Right lobe of liver (tissue), 6 donors: ENCODE data around the gene NRF1. TPM values are rescaled to one million over a fixed set of nuclear protein-coding genes. Genes with fewer than 3 reads are reported as not detected.

Source experiments
- ATAC-seq, 4 donors: fragments of 200-7000 bp; cut with Tn5 transposase; one replicate each; pipeline ENCODE4 v1.9.1; 2020; ENCODE audit warnings: mild to moderate bottlenecking in 4 of 4, moderate library complexity in 4 of 4
- DNase-seq, 3 donors: peaks; one replicate each; pipeline ENCODE4 v3.0.0-alpha.2; 2020
- H3K27ac ChIP-seq, 3 donors: fragments of 200-600 bp; one replicate each; pipeline ENCODE4 v1.8.0; 2022
- H3K27me3 ChIP-seq, 2 donors: fragments of 200-600 bp; one replicate each; pipeline ENCODE4 v1.8.0; 2022
- H3K36me3 ChIP-seq, 4 donors: fragments of 200-600 bp; sonication (generic) in 1 of 4; one replicate each; pipeline versions ENCODE4 v1.5.1 to v1.8.0; 2017 to 2022; ENCODE audit warnings: control low read depth in 1 of 4
- H3K4me1 ChIP-seq, 4 donors: fragments of 200-600 bp; sonication (generic) in 1 of 4; one replicate each; pipeline versions ENCODE4 v1.5.1 to v1.8.0; 2017 to 2022; ENCODE audit warnings: control low read depth in 1 of 4
- H3K4me3 ChIP-seq, 3 donors: fragments of 200-600 bp; one replicate each; pipeline ENCODE4 v1.8.0; 2022
- H3K9me3 ChIP-seq, 4 donors: fragments of 200-600 bp; sonication (generic) in 1 of 4; one replicate each; pipeline versions ENCODE4 v1.5.1 to v1.8.0; 2017 to 2022; ENCODE audit warnings: control low read depth in 1 of 4
- POLR2A ChIP-seq: fragments of 450-650 bp; IDR thresholded peaks from one replicate; pipeline ENCODE4 v1.6.1; 2017; ENCODE audit warnings: antibody characterized with exemption, mild to moderate bottlenecking
- WGBS: methylation state at CpG from one replicate; pipeline ENCODE4 v1.1.6; 2018; ENCODE audit warnings: low coverage, low lambda C conversion rate; ENCODE audit not compliant: insufficient coverage; ENCODE audit errors: missing lambda C conversion rate; 5-methylcytosine and 5-hydroxymethylcytosine counted together
- intact Hi-C, 2 donors: fragments of 100-400 bp; cut with DNase I; formaldehyde crosslinking; loops; one replicate each; pipeline versions ENCODE4 v1.11.2 to v1.14.1; 2022
- total RNA-seq, 6 experiments: library from RNA; depleted of rRNA in 2 of 6; stranded (reverse); fragments of >200 nt in 2 of 6; fragmentation: NEBNext Ultra II Directional in 3 of 6; extraction: Animal tissue kit (Norgen Biotek cat#: 25700) in 3 of 6; gene quantifications; one replicate each; pipeline versions ENCODE4 v1.1.0 to v1.2.4, GENCODE V29; 2016 to 2023
- TF ChIP-seq, protein P1 (sequence below), 4 donors: fragments of 200-600 bp in 3 of 4; fragments of 450-650 bp in 1 of 4; IDR thresholded peaks; one replicate each; pipeline versions ENCODE4 v1.5.1 to v1.8.0; 2016 to 2022; ENCODE audit warnings: antibody characterized with exemption in 4 of 4, mild to moderate bottlenecking in 2 of 4
- donor health status: DM: no; HTN: yes; CAD: no.
- donor health status: DM: no; HTN: no; CAD: no.
- donor health status: DM: no; HTN: no; CAD: no.
- donor health status: DM: no; HTN: yes; CAD: no.
- donor health status: DM: no; HTN: yes; CAD: no.

Gene NRF1
- total RNA-seq, 6 experiments from 2014 or later = 3.9 to 6.8 (median 5.3) TPM

- intact Hi-C loops = no loop called here
- Histone ChIP-seq H3K4me1 (no peaks in the 10 kb centered on the region), H3K27ac (no peak overlapping the region), H3K4me3 (no peak overlapping the region), H3K27me3 (no peaks in the 10 kb centered on the region), H3K9me3 (no peaks in the 10 kb centered on the region), H3K36me3 (peaks cover 0 to 2% (median 0%) of the 10 kb centered on the region in 4 donors)
- no peak for ATAC-seq
- TF ChIP-seq, protein P1, sequence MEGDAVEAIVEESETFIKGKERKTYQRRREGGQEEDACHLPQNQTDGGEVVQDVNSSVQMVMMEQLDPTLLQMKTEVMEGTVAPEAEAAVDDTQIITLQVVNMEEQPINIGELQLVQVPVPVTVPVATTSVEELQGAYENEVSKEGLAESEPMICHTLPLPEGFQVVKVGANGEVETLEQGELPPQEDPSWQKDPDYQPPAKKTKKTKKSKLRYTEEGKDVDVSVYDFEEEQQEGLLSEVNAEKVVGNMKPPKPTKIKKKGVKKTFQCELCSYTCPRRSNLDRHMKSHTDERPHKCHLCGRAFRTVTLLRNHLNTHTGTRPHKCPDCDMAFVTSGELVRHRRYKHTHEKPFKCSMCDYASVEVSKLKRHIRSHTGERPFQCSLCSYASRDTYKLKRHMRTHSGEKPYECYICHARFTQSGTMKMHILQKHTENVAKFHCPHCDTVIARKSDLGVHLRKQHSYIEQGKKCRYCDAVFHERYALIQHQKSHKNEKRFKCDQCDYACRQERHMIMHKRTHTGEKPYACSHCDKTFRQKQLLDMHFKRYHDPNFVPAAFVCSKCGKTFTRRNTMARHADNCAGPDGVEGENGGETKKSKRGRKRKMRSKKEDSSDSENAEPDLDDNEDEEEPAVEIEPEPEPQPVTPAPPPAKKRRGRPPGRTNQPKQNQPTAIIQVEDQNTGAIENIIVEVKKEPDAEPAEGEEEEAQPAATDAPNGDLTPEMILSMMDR (IDR thresholded peaks at IDR 0.05) = no peak
- no peak for DNase-seq
- WGBS = 87% methylated on average over 9 of the region's 10 CpGs
Measured at GRCh38 chr7:129740574-129741410, 129.3 kb downstream of the NRF1 start.

DNA sequence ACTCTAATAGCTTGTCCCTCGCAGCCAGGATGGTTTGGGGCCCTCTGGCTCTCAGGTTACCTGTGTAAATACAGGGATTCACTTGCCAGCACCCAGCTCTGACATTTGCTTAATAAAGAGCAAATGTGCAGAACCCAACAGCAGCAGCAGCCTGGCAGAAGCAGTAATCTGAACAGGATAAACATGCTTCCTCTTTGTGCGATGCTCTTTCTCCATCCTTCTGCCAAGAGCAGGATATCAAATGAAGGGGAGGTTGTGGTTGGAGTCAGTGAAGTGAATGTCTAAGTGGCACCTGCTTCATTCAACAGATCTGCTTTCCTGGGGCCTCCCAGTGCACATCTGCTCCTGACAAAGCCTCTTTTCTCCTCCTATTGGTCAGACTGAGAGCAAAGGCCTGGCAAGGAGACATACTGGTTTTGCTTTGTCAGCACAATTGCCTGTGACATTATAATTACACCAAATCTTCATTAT, 130.3 kb downstream of the NRF1 start:
- Histone ChIP-seq H3K4me3 (no peak overlapping the region), H3K4me1 (no peaks in the 10 kb centered on the region), H3K36me3 (peaks cover 0 to 2% (median 0%) of the 10 kb centered on the region in 4 donors), H3K27me3 (no peaks in the 10 kb centered on the region), H3K9me3 (no peaks in the 10 kb centered on the region), H3K27ac (no peak overlapping the region)
- 38% methylated on average over 2 of the region's 2 CpGs for WGBS
- no peak for DNase-seq
- intact Hi-C loops = no loop called here
- ATAC-seq = no peak
- TF ChIP-seq POLR2A = no peak
- TF ChIP-seq, protein P1 (IDR thresholded peaks at IDR 0.05) = no peak

DNA sequence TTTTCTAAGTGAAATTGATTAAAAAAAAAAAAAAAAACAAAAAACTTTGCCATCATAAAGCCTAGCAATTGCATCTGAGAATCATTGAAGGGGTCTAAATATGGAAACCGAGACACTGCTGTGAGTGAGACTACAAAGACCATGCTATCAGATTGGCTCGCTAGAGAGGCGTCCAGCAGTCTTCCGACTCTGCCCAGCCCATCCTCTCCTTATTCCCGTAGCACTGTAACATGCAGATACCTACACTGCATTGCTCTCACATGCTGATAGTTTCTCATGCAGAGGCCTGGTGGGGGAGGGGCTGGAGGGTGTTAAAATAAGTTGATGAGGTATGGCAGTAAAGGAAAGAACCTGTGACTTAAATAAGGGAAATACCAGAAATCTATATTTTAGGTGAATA, 130.7 kb downstream of the NRF1 start:
- intact Hi-C loops = no loop called here
- Histone ChIP-seq H3K9me3 (no peaks in the 10 kb centered on the region), H3K4me1 (no peaks in the 10 kb centered on the region), H3K4me3 (no peak overlapping the region), H3K27me3 (no peaks in the 10 kb centered on the region), H3K36me3 (no peaks in the 10 kb centered on the region), H3K27ac (no peak overlapping the region)
- 93% methylated on average over 5 of the region's 5 CpGs for WGBS
- no peak for TF ChIP-seq POLR2A
- TF ChIP-seq, protein P1 (IDR thresholded peaks at IDR 0.05) = no peak
- DNase-seq (no peak), ATAC-seq (no peak)

- DNase-seq = no peak
- 79% methylated on average over 2 of the region's 4 CpGs for WGBS
Measured at GRCh38 chr7:129746857-129747529, 135.5 kb downstream of the NRF1 start.

More at GRCh38 chr7:129746857-129747529, 135.5 kb downstream of the NRF1 start:
- no peak for TF ChIP-seq POLR2A
- TF ChIP-seq, protein P1 (IDR thresholded peaks at IDR 0.05) = no peak
- Histone ChIP-seq H3K9me3 (no peaks in the 10 kb centered on the region), H3K4me1 (no peaks in the 10 kb centered on the region), H3K4me3 (no peak overlapping the region), H3K27me3 (no peaks in the 10 kb centered on the region), H3K27ac (no peak overlapping the region), H3K36me3 (peaks cover 0 to 5% (median 0%) of the 10 kb centered on the region in 4 donors)
- intact Hi-C loops = no loop called here
- no peak for ATAC-seq
